22Rv1 (cell line): ENCODE data around the gene TRAT1.

Source experiments
- CTCF ChIP-seq: fragments of 450-650 bp; IDR thresholded peaks from 2 replicates; pipeline ENCODE4 v1.5.1; 2017; ENCODE audit warnings: mild to moderate bottlenecking
- ZFX ChIP-seq: fragments of 450-650 bp; IDR thresholded peaks from 2 replicates; pipeline ENCODE4 v1.6.1; 2017; ENCODE audit warnings: antibody characterized with exemption, borderline replicate concordance

- TF ChIP-seq ZFX (no peak), CTCF (no peak)
Observed at GRCh38 chr3:108863799-108864135, 41.2 kb downstream of the TRAT1 start.
